ENCODE data around the gene FAM117A. TPM values are rescaled to one million over a fixed set of nuclear protein-coding genes. Genes with fewer than 3 reads are reported as not detected.

FAM117A gene
- total RNA-seq, 1 experiment from 2014 or later, result 16.4 TPM

- in situ Hi-C loops (cut with HindIII; ENCODE audit: low sequenced_read_pairs), result no loop called here
These were observed 41.9 kb downstream of the FAM117A start for GRCh38 chr17:49722066-49722465.

GRCh38 chr17:49717371-49717861, 46.5 kb downstream of the FAM117A start:
- peak; percentile 98 for DNase-seq (ENCODE audit: low spot score)
- in situ Hi-C loops (cut with HindIII; ENCODE audit: low sequenced_read_pairs), result no loop called here

More at GRCh38 chr17:49722066-49722465, 41.9 kb downstream of the FAM117A start:
- no peak for DNase-seq (ENCODE audit: low spot score)

- no peak for DNase-seq (ENCODE audit: low spot score)
- in situ Hi-C loops (cut with HindIII; ENCODE audit: low sequenced_read_pairs), result no loop called here
These were observed 47.1 kb downstream of the FAM117A start for GRCh38 chr17:49716668-49717364.

- in situ Hi-C loops (cut with HindIII; ENCODE audit: low sequenced_read_pairs), result no loop called here
These were observed 48.1 kb downstream of the FAM117A start for GRCh38 chr17:49715717-49716279.

GRCh38 chr17:49715216-49715615, 48.7 kb downstream of the FAM117A start:
- in situ Hi-C loops (cut with HindIII; ENCODE audit: low sequenced_read_pairs), result no loop called here
- no peak for DNase-seq (ENCODE audit: low spot score)

More at GRCh38 chr17:49715717-49716279, 48.1 kb downstream of the FAM117A start:
- peak; percentile 41 for DNase-seq (ENCODE audit: low spot score)

- in situ Hi-C loops (cut with HindIII; ENCODE audit: low sequenced_read_pairs), result loop anchor here (10.0 kb wide), 1 partner anchor 274 kb away; no protein-coding TSS in a partner anchor
- DNase-seq (ENCODE audit: low spot score), result peak; percentile 72
These were observed 55.3 kb downstream of the FAM117A start for GRCh38 chr17:49708515-49709183.

- in situ Hi-C loops (cut with HindIII; ENCODE audit: low sequenced_read_pairs), result loop anchor here (10.0 kb wide), 1 partner anchor 273 kb away; no protein-coding TSS in a partner anchor
- DNase-seq (ENCODE audit: low spot score), result peak; percentile 99
These were observed 56.1 kb downstream of the FAM117A start, which contains the start of gene SLC35B1 for GRCh38 chr17:49707608-49708514. SLC35B1 (minus strand) TSS chr17:49707964; CDS start chr17:49707833, 131 bp downstream.

- in situ Hi-C loops (cut with HindIII; ENCODE audit: low sequenced_read_pairs), result loop anchor here (10.0 kb wide), 1 partner anchor 272 kb away; no protein-coding TSS in a partner anchor
- DNase-seq (ENCODE audit: low spot score), result no peak
These were observed 56.7 kb downstream of the FAM117A start for GRCh38 chr17:49707246-49707607.

- in situ Hi-C loops (cut with HindIII; ENCODE audit: low sequenced_read_pairs), result loop anchor here (10.0 kb wide), 1 partner anchor 270 kb away; no protein-coding TSS in a partner anchor
- no peak for DNase-seq (ENCODE audit: low spot score)
These were observed 58.7 kb downstream of the FAM117A start for GRCh38 chr17:49705254-49705653.

GRCh38 chr17:49703557-49704277, 60.2 kb downstream of the FAM117A start:
- in situ Hi-C loops (cut with HindIII; ENCODE audit: low sequenced_read_pairs), result loop anchor here (10.0 kb wide), 1 partner anchor 269 kb away; no protein-coding TSS in a partner anchor
- peak; percentile 88 for DNase-seq (ENCODE audit: low spot score)

GRCh38 chr17:49700960-49701359, 63.0 kb downstream of the FAM117A start:
- no peak for DNase-seq (ENCODE audit: low spot score)
- in situ Hi-C loops (cut with HindIII; ENCODE audit: low sequenced_read_pairs), result loop anchor here (10.0 kb wide), 1 partner anchor 266 kb away; no protein-coding TSS in a partner anchor

GRCh38 chr17:49699966-49700575, 63.9 kb downstream of the FAM117A start:
- DNase-seq (ENCODE audit: low spot score), result no peak
- in situ Hi-C loops (cut with HindIII; ENCODE audit: low sequenced_read_pairs), result loop anchor here (10.0 kb wide), 1 partner anchor 265 kb away; no protein-coding TSS in a partner anchor

GRCh38 chr17:49698005-49698404, 65.9 kb downstream of the FAM117A start:
- DNase-seq (ENCODE audit: low spot score), result no peak
- in situ Hi-C loops (cut with HindIII; ENCODE audit: low sequenced_read_pairs), result no loop called here

GRCh38 chr17:49696233-49696761, 67.6 kb downstream of the FAM117A start:
- no peak for DNase-seq (ENCODE audit: low spot score)
- in situ Hi-C loops (cut with HindIII; ENCODE audit: low sequenced_read_pairs), result no loop called here

GRCh38 chr17:49695698-49696232, 68.2 kb downstream of the FAM117A start:
- in situ Hi-C loops (cut with HindIII; ENCODE audit: low sequenced_read_pairs), result no loop called here
- DNase-seq (ENCODE audit: low spot score), result no peak

GRCh38 chr17:49694847-49695697, 68.9 kb downstream of the FAM117A start:
- peak; percentile 83 for DNase-seq (ENCODE audit: low spot score)
- in situ Hi-C loops (cut with HindIII; ENCODE audit: low sequenced_read_pairs), result no loop called here

All from G401 (cell line).